ENCODE measurements around the gene ACD.

The ACD gene

DNA sequence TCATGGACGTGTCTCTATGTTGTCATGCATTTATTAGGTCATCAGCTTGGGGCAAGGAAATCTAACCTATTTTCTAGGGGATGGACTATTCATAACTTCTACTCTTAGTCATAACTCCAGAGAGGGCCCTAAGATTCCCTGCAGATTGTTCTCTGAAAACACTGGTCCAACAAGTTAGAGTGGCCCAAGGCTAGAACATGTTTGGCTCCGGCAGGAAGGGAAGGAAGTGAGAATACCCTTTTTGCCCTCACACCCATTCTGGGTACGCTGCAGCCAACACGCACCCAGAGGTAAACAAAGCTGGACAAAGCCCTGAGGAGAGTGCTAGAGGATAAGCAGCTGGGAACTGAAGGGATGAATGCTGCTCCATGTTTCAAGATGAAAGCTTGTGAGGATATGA, 16.5 kb upstream of the ACD start:
- DNase-seq (ENCODE audit: low read depth in 2 of 2, low spot score in 1 of 2): no peak

DNA sequence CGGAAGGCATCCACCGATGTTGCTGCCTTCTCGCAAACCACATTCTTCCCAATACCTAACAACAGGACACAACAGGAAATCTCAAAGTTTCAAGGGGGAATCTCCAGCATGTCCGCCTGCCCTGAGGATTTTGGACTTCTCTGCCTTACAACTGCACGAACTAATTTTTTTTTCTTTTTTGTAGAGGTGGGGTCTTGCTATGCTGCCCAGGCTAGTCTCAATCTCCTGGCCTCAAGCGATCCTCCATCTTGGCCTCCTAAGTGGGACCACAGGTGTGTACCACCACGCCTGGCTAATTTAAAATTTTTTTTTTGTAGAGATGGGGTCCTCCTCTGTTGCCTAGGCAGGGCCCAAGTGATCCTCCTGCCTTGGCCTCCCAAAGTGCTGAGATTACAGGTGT, 15.9 kb upstream of the ACD start:
- no peak for DNase-seq (ENCODE audit: low read depth in 2 of 2, low spot score in 1 of 2)

DNA sequence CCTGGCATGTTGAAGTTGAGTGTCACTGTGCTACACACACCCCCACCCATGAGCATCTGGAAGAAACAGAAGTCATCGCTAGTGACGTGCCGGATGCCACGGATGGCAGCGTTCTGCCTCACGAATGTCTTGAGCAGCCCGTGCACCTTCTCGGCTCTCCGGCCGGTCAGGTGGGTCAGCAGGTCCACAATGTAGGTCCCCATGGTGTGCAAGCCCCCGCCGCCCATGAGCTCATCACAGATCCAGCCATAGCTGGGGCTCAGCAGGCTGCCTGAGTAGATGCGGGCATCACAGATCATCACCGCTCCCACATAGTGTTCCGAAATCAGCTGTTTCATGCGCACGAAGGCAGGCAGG, 15.5 kb upstream of the ACD start:
- DNase-seq (ENCODE audit: low read depth in 2 of 2, low spot score in 1 of 2): no peak

DNA sequence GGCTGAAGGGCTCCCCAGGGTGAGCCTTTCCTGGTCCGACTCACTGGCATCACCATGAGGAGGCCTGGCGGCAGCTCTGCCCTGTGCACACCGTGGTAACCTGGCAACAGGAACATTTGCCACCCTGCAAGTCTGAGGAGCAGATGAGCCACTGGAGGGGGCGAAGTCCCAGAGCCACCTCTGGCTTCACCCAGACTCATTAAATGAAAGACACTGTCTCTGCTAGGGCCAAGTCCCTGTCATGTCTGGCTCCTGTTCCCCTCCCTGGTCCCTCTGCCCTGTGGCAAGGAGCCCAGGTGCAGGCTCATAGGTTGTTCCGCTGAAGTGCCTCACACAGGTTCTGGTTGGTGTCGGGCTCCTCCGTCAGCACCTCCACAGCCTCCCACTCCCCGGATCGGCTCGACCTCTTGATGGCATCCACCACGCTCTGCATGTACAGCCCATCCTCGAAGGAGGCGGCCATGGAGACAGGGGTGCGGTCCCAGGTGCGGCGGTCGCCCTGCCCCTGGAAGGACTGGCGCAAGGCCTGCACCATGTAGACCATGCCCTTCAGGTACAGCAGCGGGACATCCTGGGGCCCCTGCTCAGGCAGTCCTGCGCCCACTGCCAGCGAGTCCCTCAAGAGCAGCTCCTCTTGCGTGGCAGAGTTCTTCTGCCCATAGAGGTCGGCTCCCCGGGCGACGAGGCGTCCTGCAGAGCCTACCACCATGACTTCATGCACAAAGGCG, 15.0 kb upstream of the ACD start:
- DNase-seq (ENCODE audit: low read depth in 2 of 2, low spot score in 1 of 2): no peak

DNA sequence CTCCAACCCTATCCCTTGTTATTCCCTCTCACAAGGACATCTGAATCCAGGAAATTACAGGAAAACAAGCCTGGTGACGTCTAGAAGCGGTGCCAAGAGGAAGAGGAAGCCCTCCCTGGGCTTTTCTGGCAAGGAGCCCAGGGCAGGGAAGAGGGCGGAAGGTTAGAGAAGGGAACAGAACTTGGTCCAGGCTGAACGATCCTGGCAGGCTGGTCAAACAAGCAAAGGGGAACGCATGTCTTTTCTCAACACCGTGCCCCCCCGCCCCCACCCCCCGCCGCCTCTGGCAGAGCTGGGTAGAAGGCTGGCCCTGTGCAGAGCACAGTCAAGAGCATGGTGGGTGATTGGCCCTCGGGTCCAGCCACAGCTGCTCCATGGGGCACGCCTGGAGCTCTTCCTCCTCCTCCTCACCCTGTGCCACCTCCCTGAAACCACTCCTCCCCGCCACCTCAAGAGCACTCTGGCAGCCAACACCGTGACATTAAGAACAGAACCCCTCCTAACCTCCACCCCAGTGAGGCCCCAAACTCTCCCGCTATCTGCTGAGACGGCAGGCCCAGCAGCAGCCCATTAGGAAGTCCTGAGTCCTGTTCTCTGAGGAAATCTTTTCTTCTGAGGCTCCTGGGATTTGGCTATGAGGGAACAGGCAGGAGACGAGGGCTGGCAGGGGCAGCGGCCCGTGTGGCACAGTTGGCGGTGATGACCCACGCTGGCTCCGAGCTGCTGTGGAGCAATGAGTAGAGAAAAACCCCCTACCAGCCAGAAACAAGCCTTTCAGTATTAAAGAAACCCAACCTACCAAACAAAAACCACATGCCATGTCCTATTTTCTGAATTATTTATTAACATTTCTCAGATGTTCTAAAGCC, 13.9 kb upstream of the ACD start:
- DNase-seq (ENCODE audit: low read depth in 2 of 2, low spot score in 1 of 2): no peak

DNA sequence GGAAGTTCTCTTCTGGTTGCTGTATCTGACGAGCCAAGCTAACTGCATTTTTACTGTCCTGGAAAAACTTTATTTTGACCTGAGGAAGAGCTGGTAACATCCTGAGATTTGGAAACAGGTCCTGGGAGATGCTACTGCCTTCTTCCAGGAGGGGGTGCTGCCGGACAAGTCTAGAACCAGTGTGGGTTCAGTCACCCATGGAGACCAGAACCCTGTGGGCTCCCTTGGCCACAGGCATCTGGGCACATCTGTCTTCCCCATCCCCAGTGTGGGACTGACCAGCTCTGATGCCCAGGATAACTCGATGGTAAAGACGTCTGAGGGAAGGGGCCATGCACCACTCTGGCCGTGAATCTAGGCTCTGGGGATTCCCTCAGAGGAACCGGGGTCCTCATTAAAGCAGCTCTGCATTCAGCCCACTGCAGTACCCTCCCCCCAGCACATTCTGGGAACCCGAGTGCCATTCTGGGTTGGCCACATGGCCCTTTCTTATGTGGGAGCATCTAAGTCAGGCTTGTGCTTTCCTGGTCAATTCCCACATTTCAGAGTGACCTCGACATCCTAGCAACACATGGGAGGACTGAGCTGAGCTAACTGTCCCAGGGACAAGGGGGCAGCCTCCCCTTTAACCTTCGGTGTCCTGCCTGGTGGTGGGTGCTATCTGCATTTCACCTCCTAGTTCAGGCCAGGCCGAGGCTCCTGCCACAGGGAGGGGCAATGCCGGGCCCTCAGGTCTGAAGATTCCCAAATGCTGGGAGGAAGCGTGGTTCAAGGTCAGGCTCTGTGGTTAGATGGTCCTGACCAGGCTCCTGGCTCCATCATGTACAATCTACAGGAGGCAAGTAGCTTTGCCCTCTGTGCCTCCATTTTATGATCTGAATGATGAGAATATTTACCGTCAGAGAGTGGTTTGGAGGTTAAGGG, 12.9 kb upstream of the ACD start:
- no peak for DNase-seq (ENCODE audit: low read depth in 2 of 2, low spot score in 1 of 2)

DNA sequence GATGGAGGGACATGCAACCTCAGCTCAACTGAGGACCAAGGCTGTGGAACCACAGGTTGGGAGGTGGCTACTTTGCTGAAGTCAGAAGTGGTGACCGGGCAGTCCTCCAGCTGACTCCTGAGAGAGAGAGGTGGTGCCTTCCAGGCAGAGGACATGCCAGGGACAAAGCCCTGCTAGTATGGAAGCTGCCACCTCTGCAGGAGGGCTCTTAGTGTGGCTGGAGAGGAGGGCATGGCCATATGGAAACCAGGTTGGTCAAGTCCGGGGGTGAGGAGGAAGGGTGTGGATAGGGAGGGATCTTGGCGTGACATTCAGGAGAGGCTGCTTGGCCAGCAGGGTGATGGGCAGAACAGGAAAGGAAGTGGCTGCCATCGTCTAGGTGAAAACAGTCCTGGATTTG, 12.2 kb upstream of the ACD start:
- DNase-seq (ENCODE audit: low read depth in 2 of 2, low spot score in 1 of 2): no peak

DNA sequence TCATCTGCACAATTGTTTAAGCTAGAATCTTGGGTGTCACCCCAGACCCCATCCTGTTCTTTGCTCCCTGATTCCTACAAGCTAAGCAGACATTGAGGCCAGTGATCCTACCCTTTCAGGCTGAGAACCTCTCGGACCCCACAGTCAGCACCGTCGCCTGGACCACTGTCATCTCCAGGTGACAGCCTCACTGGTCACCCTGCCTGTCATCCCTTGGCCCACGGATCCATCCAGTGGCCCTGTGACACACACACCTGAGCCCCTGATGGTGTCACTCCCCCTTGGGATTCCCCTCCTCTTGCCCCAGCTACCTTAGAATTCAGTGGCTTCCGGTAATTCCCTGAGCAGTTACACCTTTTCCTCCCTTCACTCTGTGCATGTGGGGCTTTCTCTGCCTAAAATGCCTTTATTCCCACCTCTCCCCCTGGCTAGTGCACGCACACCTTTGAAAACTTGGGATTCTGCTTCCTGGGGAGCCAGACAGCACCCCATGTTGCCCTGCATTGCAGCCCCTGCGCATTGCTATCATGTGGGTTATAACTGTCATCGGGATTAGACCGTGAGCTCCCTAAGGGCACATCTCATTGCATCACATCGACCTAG, 9.5 kb upstream of the ACD start:
- DNase-seq (ENCODE audit: low read depth in 2 of 2, low spot score in 1 of 2): no peak

DNA sequence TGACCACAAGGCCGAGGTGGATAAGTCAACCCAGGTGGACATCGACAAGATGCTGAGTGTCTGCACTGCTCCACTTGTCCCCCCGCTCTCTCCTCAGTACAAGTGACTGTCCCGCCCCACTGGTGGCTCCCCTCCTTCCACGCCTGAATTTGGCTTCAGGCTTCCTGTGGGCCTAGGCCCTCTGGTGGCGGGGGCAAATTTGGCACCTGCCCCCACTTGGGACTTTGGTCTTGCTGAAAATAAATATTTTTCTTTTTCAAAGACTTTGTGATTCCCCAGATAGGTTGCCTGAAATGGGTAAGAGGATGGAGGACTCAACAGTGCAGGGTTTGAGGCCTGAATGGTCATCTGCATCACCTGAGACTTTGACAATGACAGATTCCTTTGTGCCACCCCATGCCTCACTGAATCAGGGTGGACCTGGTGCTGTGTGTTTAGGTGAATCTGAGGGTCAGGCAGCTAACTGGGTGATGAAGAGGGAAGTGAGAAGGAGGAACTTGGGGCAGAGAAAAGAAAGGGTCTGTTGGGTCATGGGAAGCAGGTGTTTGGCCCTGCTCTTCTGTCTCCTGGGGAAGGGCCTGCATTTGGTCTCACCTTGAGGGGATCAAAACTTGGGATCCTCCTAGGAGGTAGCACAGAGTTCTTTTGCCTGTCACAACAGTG, 8.6 kb upstream of the ACD start:
- DNase-seq (ENCODE audit: low read depth in 2 of 2, low spot score in 1 of 2): no peak

DNA sequence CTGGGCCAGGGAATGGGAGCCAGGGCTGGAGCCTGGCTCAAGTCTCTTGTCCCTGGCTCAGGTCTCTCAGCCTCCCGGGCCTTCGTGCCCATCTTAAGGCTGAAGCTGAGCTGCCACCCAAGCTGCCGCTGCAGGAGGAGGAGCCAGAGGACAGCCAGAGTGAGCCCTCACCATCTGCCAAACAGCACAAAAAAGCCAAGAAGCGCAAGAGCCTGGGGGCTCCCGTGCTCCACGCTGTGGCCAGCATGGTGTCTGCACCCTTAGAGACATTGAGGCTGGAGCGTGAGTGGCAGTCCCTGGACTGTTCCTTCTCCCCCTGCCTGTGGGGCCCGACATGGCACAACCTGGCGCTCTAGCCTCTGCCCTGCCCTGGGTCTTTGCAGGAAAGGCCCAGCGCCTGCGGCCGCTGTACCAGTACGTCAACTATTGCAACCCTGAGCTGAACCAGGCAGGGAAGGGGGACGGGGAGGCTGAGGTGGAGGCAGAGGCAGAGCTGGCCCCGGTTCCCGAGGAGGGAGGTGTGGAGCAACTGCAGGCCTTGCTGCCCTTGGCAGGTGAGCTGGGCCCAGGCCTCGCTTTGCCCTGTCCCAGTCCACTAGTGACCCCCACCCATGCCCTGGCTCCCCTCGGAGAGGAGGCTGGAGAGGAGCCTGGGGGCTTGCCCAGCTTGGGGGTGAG, 7.9 kb upstream of the ACD start:
- DNase-seq (ENCODE audit: low read depth in 2 of 2, low spot score in 1 of 2): peak; percentile 42 to 56

DNA sequence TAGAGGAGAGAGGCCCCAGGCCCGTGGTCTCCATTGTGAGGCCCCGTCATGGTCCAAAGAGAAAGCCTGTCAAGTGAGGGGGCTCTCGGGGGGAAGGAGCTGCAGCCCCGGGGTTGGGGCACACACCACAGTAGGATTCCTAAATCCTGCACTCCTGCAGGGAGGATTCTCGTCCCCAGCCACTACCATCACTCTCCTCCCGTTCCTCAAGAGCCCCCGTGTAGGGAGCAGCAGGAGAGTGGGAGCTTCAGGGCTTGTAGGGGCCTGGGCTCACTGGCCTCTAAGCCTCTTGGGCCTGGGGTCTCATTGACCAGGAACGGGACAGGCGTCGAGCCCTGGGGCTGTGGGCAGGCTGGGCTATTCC, 7.4 kb upstream of the ACD start:
- DNase-seq (ENCODE audit: low read depth in 2 of 2, low spot score in 1 of 2): no peak

DNA sequence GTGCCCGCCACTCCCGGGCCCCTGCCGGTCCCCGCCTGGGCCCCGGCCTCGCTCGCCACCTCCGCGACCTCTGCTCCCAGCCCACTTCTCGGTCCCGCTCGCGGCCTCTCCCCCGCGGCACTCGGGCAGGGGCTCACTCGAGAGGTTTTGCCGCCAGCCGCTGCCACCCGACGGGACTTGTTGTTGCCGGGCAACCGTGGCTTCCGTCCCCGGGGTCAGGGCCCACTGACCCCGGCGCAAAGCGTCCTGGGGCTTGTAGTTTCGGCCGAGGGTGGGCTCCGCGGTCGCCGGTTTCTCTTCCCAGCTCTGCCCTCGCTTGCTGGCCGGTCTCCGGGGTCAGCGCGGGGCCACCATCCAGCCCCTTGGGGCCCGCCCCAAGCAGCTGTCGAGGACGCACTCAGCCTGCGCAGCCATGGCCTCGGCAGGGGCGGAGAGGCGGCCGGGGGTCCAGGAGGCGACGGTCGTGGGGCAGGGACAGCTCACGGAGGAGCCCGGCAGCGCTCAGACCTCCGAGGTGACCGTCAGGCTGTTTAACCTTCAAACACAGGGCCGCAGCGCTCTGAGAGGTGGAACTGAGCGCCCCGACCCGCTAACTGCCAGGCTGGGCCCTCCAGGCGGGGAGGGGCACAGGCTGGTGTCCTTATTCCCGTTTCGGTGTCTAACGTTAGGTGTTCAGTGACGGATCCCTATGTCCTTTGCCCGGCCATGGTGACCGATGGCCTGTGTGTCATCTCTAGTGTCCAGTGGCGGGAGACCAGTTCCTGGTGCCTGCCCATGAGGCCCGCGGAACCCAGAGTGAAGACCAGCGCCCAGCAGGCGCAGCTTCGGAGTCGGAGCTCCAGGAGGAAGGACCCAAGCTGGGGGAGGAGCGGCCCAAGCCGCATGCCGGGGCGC, 6.7 kb upstream of the ACD start, which contains the start of the genes C16orf86 and ENKD1:
TSS of gene C16orf86 (plus strand) at position 256 of the 894 bp plus-strand sequence. CDS start at position 413, 157 bp downstream.
TSS of gene ENKD1 (minus strand) at position 192 of the 894 bp plus-strand sequence. CDS start 308 bp downstream, outside the sequence.
- DNase-seq (ENCODE audit: low read depth in 2 of 2, low spot score in 1 of 2): peak; percentile 54 to 63

DNA sequence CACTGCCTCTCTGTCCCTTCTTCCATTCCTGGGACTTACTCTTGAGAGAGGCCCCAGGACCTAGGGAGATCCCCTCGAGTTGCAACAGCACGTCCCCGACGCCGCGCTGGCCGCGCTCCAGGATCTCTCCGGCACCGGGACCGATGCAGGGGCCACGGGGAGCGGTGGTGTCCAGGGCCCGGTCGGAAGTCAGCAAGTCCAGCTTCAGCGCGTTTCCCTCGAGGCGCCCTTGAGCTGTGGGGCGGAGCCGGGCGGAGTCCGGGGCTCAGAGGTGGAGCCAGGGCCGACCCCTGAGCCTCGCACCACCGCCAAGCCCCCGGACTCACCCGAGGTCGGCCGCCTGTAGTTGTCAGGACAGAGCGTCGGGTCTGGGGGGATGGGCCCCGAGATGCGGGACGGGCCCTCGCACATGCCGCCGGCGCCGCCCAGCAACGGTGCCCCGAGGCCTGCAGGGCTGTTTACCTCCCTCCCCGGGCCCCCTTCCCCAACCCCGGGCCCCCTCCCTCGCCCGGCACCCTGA, 6.0 kb upstream of the ACD start:
- DNase-seq (ENCODE audit: low read depth in 2 of 2, low spot score in 1 of 2): no peak

DNA sequence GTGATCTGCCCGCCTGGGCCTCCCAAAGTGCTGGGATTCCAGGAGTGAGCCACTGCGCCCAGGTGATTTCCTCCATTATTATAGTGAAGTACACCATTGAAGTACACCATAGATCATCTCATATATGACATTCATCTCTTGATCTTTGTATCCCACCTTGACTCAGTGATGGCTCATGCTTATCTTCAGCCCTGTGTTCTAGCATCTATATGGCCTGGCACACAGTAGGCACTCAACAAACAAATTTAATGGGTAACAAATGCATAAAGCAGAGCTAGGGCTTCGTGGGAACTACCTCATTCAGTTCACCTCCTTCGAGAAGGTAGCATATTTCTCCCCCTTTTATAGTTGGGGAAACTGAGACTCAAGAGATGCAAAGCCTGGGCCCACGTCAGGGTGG, 5.5 kb upstream of the ACD start:
- DNase-seq (ENCODE audit: low read depth in 2 of 2, low spot score in 1 of 2): no peak

DNA sequence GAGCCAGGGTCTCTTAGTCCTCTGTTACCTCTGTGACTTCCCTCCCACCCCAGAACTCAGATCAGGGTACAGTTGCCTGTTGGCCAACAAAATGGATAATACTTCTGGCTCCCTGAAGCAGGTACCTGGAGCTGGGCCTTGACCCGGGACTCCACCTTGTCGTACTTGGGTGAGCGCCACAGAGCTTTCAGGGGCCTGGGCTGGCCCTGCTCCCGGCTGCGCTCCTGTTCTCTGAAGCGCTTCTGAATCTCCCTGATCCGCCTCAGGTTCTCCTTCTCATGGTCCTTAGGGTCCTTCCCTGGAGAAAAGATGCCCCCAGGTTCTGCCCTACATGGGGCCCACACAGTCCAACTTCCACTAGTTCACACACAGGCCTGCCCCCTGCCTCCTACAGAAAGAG, 4.8 kb upstream of the ACD start:
- no peak for DNase-seq (ENCODE audit: low read depth in 2 of 2, low spot score in 1 of 2)

DNA sequence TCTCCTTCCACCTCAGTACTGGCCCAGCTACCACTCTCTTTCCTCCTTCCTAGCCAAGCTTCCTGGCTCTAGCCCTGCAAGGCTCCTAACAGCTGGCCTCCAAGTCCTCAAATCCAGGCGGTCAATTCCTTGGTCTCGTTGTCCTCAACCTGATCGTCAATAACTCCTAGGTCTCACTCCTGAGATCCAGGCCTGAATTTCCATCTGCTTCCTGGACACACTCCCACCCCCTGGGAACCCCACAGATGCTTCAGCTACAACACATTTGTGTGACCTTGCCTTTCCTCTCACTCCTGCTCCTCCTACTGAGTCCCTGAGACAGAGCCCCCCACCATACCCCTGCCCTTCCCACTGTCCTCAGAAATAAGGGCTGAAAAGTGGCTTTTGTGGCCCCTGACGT, 4.2 kb upstream of the ACD start:
- DNase-seq (ENCODE audit: low read depth in 2 of 2, low spot score in 1 of 2): no peak

DNA sequence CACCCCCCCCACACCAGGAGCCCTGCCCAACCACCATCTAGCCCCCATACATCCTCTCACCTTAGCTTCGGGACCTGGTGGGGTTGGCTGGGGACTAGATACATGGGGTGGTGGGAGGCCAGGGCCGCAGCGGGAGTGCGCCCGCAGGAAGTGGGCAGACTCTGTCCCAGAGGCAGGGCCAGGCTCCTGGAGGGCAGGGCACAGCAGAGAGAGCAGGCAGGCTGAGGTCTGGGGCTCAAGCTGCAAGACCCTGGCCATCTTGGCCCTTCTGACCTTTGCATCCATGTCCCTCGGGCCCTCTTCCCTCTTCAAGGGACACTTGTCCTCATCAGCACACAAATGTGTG, 3.8 kb upstream of the ACD start:
- DNase-seq (ENCODE audit: low read depth in 2 of 2, low spot score in 1 of 2): no peak

DNA sequence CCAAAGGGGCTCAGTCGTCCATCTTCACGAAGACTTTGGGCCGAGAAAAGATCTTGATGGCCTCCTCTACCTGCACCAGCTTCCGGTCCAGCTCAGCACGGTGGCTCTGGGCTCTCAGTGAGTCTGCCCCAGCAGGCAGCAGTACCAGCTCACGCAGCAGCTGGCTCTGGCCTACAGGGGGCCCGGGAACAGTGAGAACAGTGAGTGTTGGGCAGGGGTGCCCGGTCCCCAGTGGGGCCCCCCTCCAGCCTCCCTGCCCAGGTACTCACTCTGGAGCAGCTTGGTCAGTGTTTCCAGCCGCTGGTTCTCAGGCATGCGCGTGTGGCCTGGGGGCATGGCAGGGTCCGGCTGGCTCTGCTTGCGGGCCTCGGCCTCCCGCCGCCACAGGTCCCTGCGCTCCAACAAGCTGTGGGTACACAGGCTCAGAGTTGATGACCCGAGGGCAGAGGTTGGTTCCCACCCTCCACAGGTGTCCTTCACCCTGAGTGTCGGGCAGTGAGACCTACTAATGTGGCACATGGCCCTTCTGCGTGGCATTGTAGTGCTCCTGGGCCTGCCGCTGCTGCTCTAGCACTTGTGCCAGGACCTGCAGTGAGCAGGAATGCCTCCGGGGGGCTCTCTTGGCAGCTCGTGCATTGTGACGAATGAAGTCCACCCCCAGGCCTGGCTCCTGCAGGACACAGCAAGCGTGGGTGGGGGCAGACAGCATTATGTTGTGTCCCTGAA, 3.3 kb upstream of the ACD start:
- DNase-seq (ENCODE audit: low read depth in 2 of 2, low spot score in 1 of 2): no peak
